Measurements from ENCODE around the gene MTAP. TPM values are rescaled to one million over a fixed set of nuclear protein-coding genes. Genes with fewer than 3 reads are reported as not detected.

The MTAP gene
- total RNA-seq, 1 experiment from 2014 or later, result 326 TPM

- POLR2A ChIA-PET, result no interaction called here
- DNase-seq (ENCODE audit: low read depth, low spot score), result no peak
- no TSS peak for BruUV-seq (replicated peaks)
These were observed 40.4 kb upstream of the MTAP start for GRCh38 chr9:21762064-21762463.

DNA sequence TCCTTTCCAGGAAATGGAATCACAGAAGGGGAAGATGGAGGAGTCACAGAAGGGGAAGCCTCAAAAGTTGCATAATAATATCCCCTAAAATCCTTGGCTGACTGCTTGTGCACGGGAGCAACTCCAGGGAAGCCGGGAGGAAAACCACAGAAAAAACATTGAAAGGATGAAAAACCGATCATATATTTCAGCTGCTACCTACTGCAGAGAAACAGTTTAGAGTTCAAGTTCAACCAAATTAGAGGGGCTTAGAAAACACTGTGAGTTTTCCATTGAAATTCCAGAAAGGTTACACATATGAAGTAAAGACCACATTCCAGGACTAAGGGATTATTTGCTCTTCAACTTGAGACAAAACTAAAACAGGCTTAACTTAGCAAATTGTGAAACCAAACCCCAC is 37.6 kb upstream of the MTAP start:
- no peaks in the 10 kb centered on the region for H4K20me1 ChIP-seq (ENCODE audit: insufficient read depth)
- POLR2A ChIA-PET, result interaction anchor here (1.2 kb wide), 1 partner anchor 56 kb away, joined by 3 read pairs; no protein-coding TSS in a partner anchor
- peaks cover 5 to 16% of the 10 kb centered on the region in 2 experiments; a peak in 3 of 4 replicates for H3K4me1 ChIP-seq (ENCODE audit: control insufficient read depth in 1 of 2, insufficient read depth in 2 of 2, low read length in 2 of 2)
- H3K4me3 ChIP-seq (replicated peaks in 1 of 2; ENCODE audit: low read depth in 1 of 2, low read length in 2 of 2), result no peak overlapping the region
- H3K79me2 ChIP-seq (ENCODE audit: insufficient read depth, low read length), result no peaks in the 10 kb centered on the region
- ATAC-seq, result no peak
- intact Hi-C loops (cut with micrococcal nuclease), result no loop called here
- no peaks in the 10 kb centered on the region for H3K9me3 ChIP-seq (ENCODE audit: control insufficient read depth in 1 of 2, insufficient read depth in 1 of 2, low read depth in 1 of 2, low read length in 2 of 2)
- no peak overlapping the region for H3K9ac ChIP-seq (ENCODE audit: low read length)
- H3K36me3 ChIP-seq (ENCODE audit: control insufficient read depth in 1 of 2, insufficient read depth in 2 of 2, low read length in 2 of 2), result no peaks in the 10 kb centered on the region
- H3K4me2 ChIP-seq (ENCODE audit: low read length), result no peak overlapping the region
- RAD21 ChIA-PET (ENCODE audit: low non-redundant PET in 1 of 2, low total read pairs in 2 of 2, uncharacterized antibody in 2 of 2, unreplicated experiment in 2 of 2), result no interaction called here
- peak overlapping the region; percentile 44 for H2AFZ ChIP-seq (ENCODE audit: low read depth, low read length, poor library complexity, severe bottlenecking)
- H3K27me3 ChIP-seq (ENCODE audit: insufficient read depth, low read length), result no peaks in the 10 kb centered on the region
- CTCF ChIA-PET, result no interaction called here
- no TSS peak for BruUV-seq (replicated peaks)
- no peaks in the 10 kb centered on the region for H3K9me2 ChIP-seq (ENCODE audit: insufficient read depth)
- H3K27ac ChIP-seq (ENCODE audit: low read depth, low read length), result no peak overlapping the region
- DNase-seq (ENCODE audit: low read depth, low spot score), result no peak
- TF ChIP-seq FOSL1 (IDR thresholded peaks at IDR 0.05; ENCODE audit: low read depth), result no peak
- TF ChIP-seq EZH2phosphoT487 (IDR thresholded peaks at IDR 0.05; ENCODE audit: borderline replicate concordance), result no peak
- TF ChIP-seq SRF (IDR thresholded peaks at IDR 0.05; ENCODE audit: low read depth), result no peak
- TF ChIP-seq POLR2AphosphoS5 (IDR thresholded peaks at IDR 0.05; ENCODE audit: low read depth, low read length), result no peak
- no peak for TF ChIP-seq EGR1 (IDR thresholded peaks at IDR 0.05; ENCODE audit: low read depth)
- no peak for TF ChIP-seq ZBTB33 (IDR thresholded peaks at IDR 0.05; ENCODE audit: extremely low read depth, insufficient replicate concordance, low read length)
- no peak for TF ChIP-seq REST (IDR thresholded peaks at IDR 0.05; ENCODE audit: low read depth)
- no peak for TF ChIP-seq SIN3A (IDR thresholded peaks at IDR 0.05; ENCODE audit: low read depth)
- TF ChIP-seq, protein P1, sequence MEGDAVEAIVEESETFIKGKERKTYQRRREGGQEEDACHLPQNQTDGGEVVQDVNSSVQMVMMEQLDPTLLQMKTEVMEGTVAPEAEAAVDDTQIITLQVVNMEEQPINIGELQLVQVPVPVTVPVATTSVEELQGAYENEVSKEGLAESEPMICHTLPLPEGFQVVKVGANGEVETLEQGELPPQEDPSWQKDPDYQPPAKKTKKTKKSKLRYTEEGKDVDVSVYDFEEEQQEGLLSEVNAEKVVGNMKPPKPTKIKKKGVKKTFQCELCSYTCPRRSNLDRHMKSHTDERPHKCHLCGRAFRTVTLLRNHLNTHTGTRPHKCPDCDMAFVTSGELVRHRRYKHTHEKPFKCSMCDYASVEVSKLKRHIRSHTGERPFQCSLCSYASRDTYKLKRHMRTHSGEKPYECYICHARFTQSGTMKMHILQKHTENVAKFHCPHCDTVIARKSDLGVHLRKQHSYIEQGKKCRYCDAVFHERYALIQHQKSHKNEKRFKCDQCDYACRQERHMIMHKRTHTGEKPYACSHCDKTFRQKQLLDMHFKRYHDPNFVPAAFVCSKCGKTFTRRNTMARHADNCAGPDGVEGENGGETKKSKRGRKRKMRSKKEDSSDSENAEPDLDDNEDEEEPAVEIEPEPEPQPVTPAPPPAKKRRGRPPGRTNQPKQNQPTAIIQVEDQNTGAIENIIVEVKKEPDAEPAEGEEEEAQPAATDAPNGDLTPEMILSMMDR (IDR thresholded peaks at IDR 0.05 in 2 of 3, conservative IDR thresholded peaks at IDR 0.05 in 1 of 3; ENCODE audit: borderline replicate concordance in 1 of 3, insufficient read depth in 1 of 3, low read depth in 2 of 3, low read length in 2 of 3), result no peak
- TF ChIP-seq, protein P2, sequence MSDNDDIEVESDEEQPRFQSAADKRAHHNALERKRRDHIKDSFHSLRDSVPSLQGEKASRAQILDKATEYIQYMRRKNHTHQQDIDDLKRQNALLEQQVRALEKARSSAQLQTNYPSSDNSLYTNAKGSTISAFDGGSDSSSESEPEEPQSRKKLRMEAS (IDR thresholded peaks at IDR 0.05), result no peak
- no peak for TF ChIP-seq RAD21 (IDR thresholded peaks at IDR 0.05; ENCODE audit: low read depth)
- no peak for TF ChIP-seq CEBPB (IDR thresholded peaks at IDR 0.05; ENCODE audit: low read depth)
- no peak for TF ChIP-seq CBX3 (IDR thresholded peaks at IDR 0.05; ENCODE audit: low read depth)

More at GRCh38 chr9:21762064-21762463, 40.4 kb upstream of the MTAP start:
- Histone ChIP-seq H3K9me2 (ENCODE audit: insufficient read depth) (no peaks in the 10 kb centered on the region), H3K27me3 (ENCODE audit: insufficient read depth, low read length) (no peaks in the 10 kb centered on the region), H4K20me1 (ENCODE audit: insufficient read depth) (no peaks in the 10 kb centered on the region), H3K27ac (ENCODE audit: low read depth, low read length) (no peak overlapping the region), H3K4me1 (ENCODE audit: control insufficient read depth in 1 of 2, insufficient read depth in 2 of 2, low read length in 2 of 2) (peaks cover 5 to 16% of the 10 kb centered on the region in 2 experiments; a peak in 3 of 4 replicates), H3K79me2 (ENCODE audit: insufficient read depth, low read length) (no peaks in the 10 kb centered on the region), H3K4me3 (replicated peaks in 1 of 2; ENCODE audit: low read depth in 1 of 2, low read length in 2 of 2) (no peak overlapping the region), H3K9ac (ENCODE audit: low read length) (no peak overlapping the region), H3K9me3 (ENCODE audit: control insufficient read depth in 1 of 2, insufficient read depth in 1 of 2, low read depth in 1 of 2, low read length in 2 of 2) (no peaks in the 10 kb centered on the region), H3K4me2 (ENCODE audit: low read length) (no peak overlapping the region), H2AFZ (ENCODE audit: low read depth, low read length, poor library complexity, severe bottlenecking) (peak overlapping the region; percentile 59), H3K36me3 (ENCODE audit: control insufficient read depth in 1 of 2, insufficient read depth in 2 of 2, low read length in 2 of 2) (no peaks in the 10 kb centered on the region)
- no peak for TF ChIP-seq YY1 (IDR thresholded peaks at IDR 0.05; ENCODE audit: extremely low read depth, insufficient replicate concordance, low read depth, low read length)
- intact Hi-C loops (cut with micrococcal nuclease), result no loop called here
- ChIA-PET CTCF (interaction anchor here (0.5 kb wide), 1 partner anchor 297 kb away, joined by 3 read pairs; no protein-coding TSS in a partner anchor), RAD21 (ENCODE audit: low non-redundant PET in 1 of 2, low total read pairs in 2 of 2, uncharacterized antibody in 2 of 2, unreplicated experiment in 2 of 2) (no interaction called here)
- ATAC-seq, result no peak

Measured in HCT116 (cell line).